ENCODE measurements around the gene TAOK1. TPM values are rescaled to one million over a fixed set of nuclear protein-coding genes. Genes with fewer than 3 reads are reported as not detected.

TAOK1 gene
- total and polyA plus RNA-seq, 2 of the 13 experiments (the other 11 are each of a cell fraction or from before 2014, with no cell fraction given): 14.1 to 23.0 TPM

DNA sequence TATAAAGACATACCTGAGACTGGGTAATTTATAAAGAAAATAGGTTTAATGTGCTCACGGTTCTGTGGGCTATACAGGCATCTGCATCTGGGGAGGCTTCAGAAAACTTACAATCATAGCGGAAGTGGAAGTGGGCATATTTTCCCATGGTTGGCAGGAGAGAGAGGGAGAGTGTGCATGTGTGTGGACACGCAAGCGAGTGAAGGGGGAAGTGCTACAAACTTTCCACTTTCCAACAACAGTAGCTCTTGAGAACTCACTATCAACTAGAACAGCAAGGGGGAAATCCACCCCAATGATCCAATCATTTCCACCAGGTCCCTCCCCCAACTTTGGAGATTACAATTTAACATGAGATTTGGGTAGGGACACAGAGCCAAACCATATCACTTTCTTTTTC is 11.1 kb downstream of the TAOK1 start (continued):
- no peak for TF ChIP-seq ATF7 (IDR thresholded peaks at IDR 0.05)
- TF ChIP-seq ATF7 (CRISPR knock-in tag; IDR thresholded peaks at IDR 0.05): no peak
- no peak for TF ChIP-seq ZNF841 (CRISPR knock-in tag; IDR thresholded peaks at IDR 0.05; ENCODE audit: borderline replicate concordance)
- no peak for TF ChIP-seq HNRNPLL (IDR thresholded peaks at IDR 0.05; ENCODE audit: low read depth, low read length, poor library complexity, severe bottlenecking)
- TF ChIP-seq MAFG (CRISPR knock-in tag; IDR thresholded peaks at IDR 0.05): no peak
- TF ChIP-seq SP2 (CRISPR knock-in tag; IDR thresholded peaks at IDR 0.05): no peak

DNA sequence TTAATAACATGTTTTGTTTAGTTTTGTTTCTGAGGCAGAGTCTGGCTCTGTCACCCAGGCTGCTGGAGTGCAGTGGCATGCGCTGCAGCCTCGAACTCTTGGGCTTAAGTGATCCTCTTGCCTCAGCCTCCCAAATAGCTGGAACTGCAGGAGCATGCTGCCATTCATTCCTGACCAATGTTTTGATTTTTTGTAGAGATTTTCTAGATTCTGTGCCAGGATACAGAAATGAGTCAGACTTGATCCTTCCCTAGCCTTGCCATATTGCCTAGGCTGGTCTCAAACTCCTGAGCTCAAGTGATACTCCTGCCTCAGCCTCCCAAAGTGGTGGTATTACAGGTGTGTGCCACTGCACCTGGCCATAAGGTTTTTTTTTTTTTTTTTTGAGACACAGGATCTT is 17.7 kb downstream of the TAOK1 start:
- Histone ChIP-seq H3K79me2 (ENCODE audit: insufficient read depth, low read length) (peaks cover 80% of the 10 kb centered on the region), H3K4me1 (ENCODE audit: insufficient read depth, low read length) (no peaks in the 10 kb centered on the region), H3K4me3 (replicated peaks in 1 of 3; ENCODE audit: insufficient read depth in 1 of 3, low read depth in 2 of 3, low read length in 3 of 3) (no peak overlapping the region), H3K4me2 (ENCODE audit: low read depth, low read length) (no peak overlapping the region), H4K20me1 (ENCODE audit: insufficient read depth, low read length) (peaks cover 21% of the 10 kb centered on the region), H3K27me3 (ENCODE audit: control insufficient read depth in 1 of 2, insufficient read depth in 2 of 2, low read length in 2 of 2) (no peaks in the 10 kb centered on the region), H3K27ac (ENCODE audit: extremely low read length, insufficient read depth, low read length) (no peak overlapping the region), H3K9me3 (ENCODE audit: low read length) (no peaks in the 10 kb centered on the region), H2AFZ (ENCODE audit: low read length) (no peak overlapping the region), H3K9ac (ENCODE audit: insufficient read depth, low read depth, low read length) (no peak overlapping the region), H3K36me3 (replicated peaks in 1 of 2; ENCODE audit: control insufficient read depth in 1 of 2, insufficient read depth in 2 of 2, low read length in 2 of 2) (peaks cover 4 to 20% of the 10 kb centered on the region in 2 experiments; a peak in 4 of 5 replicates)
- DNase-seq (ENCODE audit: low spot score): no peak
- CTCF ChIA-PET (ENCODE audit: low intra/inter-chr PET ratio, low total read pairs): no interaction called here
- ATAC-seq: no peak
- WGBS (ENCODE audit: low lambda C conversion rate): 95% methylated on average over 2 of the region's 2 CpGs
- intact Hi-C loops (cut with micrococcal nuclease; ENCODE audit: unreplicated experiment): no loop called here
- no TSS peak for BruUV-seq (replicated peaks)
- POLR2A ChIA-PET: no interaction called here
- no peak for FAIRE-seq
- in situ Hi-C loops (cut with HindIII; ENCODE audit: extremely low pct_ligation_motif_present, low pct_unique_long_range_greater_than_20kb): no loop called here
- TF ChIP-seq, protein P1, sequence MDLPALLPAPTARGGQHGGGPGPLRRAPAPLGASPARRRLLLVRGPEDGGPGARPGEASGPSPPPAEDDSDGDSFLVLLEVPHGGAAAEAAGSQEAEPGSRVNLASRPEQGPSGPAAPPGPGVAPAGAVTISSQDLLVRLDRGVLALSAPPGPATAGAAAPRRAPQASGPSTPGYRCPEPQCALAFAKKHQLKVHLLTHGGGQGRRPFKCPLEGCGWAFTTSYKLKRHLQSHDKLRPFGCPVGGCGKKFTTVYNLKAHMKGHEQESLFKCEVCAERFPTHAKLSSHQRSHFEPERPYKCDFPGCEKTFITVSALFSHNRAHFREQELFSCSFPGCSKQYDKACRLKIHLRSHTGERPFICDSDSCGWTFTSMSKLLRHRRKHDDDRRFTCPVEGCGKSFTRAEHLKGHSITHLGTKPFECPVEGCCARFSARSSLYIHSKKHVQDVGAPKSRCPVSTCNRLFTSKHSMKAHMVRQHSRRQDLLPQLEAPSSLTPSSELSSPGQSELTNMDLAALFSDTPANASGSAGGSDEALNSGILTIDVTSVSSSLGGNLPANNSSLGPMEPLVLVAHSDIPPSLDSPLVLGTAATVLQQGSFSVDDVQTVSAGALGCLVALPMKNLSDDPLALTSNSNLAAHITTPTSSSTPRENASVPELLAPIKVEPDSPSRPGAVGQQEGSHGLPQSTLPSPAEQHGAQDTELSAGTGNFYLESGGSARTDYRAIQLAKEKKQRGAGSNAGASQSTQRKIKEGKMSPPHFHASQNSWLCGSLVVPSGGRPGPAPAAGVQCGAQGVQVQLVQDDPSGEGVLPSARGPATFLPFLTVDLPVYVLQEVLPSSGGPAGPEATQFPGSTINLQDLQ (CRISPR knock-in tag; IDR thresholded peaks at IDR 0.05): no peak
- TF ChIP-seq ZNF30 (CRISPR knock-in tag; IDR thresholded peaks at IDR 0.05) (no peak), ZNF430 (CRISPR knock-in tag; IDR thresholded peaks at IDR 0.05) (no peak), SAFB2 (CRISPR knock-in tag; IDR thresholded peaks at IDR 0.05; ENCODE audit: borderline replicate concordance, low read depth) (no peak)
- TF ChIP-seq, protein P2, sequence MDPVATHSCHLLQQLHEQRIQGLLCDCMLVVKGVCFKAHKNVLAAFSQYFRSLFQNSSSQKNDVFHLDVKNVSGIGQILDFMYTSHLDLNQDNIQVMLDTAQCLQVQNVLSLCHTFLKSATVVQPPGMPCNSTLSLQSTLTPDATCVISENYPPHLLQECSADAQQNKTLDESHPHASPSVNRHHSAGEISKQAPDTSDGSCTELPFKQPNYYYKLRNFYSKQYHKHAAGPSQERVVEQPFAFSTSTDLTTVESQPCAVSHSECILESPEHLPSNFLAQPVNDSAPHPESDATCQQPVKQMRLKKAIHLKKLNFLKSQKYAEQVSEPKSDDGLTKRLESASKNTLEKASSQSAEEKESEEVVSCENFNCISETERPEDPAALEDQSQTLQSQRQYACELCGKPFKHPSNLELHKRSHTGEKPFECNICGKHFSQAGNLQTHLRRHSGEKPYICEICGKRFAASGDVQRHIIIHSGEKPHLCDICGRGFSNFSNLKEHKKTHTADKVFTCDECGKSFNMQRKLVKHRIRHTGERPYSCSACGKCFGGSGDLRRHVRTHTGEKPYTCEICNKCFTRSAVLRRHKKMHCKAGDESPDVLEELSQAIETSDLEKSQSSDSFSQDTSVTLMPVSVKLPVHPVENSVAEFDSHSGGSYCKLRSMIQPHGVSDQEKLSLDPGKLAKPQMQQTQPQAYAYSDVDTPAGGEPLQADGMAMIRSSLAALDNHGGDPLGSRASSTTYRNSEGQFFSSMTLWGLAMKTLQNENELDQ (CRISPR knock-in tag; IDR thresholded peaks at IDR 0.05; ENCODE audit: borderline replicate concordance): no peak

All from HepG2 (cell line).